Activated naive CD4-positive, alpha-beta T cell treated with Interleukin-2 at 50 U/mL for 16 hours (primary cell): ENCODE measurements around the gene ERVFRD-1.
A peak's percentile ranks its signal among the peaks of the same experiment; 100 is the strongest.

ENCODE experiments used
- DNase-seq: peaks from one replicate; pipeline ENCODE4 v3.0.0-alpha.2; 2020

ERVFRD-1 gene

GRCh38 chr6:11110921-11111768, at the start of gene ERVFRD-1:
Gene ERVFRD-1 (minus strand): TSS chr6:11111725. CDS start chr6:11105310, 6,415 bp downstream.
- DNase-seq = peak; percentile 13

GRCh38 chr6:11160199-11160598, 48.7 kb upstream of the ERVFRD-1 start:
- DNase-seq = no peak

- no peak for DNase-seq
These were observed 44.1 kb upstream of the ERVFRD-1 start for GRCh38 chr6:11155589-11155988.

GRCh38 chr6:11153447-11153846, 41.9 kb upstream of the ERVFRD-1 start:
- DNase-seq = no peak

GRCh38 chr6:11152581-11152980, 41.1 kb upstream of the ERVFRD-1 start:
- no peak for DNase-seq

- DNase-seq = no peak
These were observed 40.0 kb upstream of the ERVFRD-1 start for GRCh38 chr6:11151488-11151887.

- DNase-seq = no peak
These were observed 38.0 kb upstream of the ERVFRD-1 start for GRCh38 chr6:11149551-11149950.

GRCh38 chr6:11146117-11146826, 34.7 kb upstream of the ERVFRD-1 start:
- DNase-seq = no peak

GRCh38 chr6:11144393-11144851, 32.9 kb upstream of the ERVFRD-1 start:
- DNase-seq = peak; percentile 78

- DNase-seq = no peak
These were observed 32.2 kb upstream of the ERVFRD-1 start for GRCh38 chr6:11143394-11144371.

GRCh38 chr6:11142296-11143027, 30.9 kb upstream of the ERVFRD-1 start:
- DNase-seq = no peak

- DNase-seq = no peak
These were observed 29.8 kb upstream of the ERVFRD-1 start for GRCh38 chr6:11141295-11141694.

GRCh38 chr6:11140056-11140455, 28.5 kb upstream of the ERVFRD-1 start:
- no peak for DNase-seq

GRCh38 chr6:11139051-11139960, 27.8 kb upstream of the ERVFRD-1 start:
- no peak for DNase-seq

- no peak for DNase-seq
These were observed 25.3 kb upstream of the ERVFRD-1 start for GRCh38 chr6:11136809-11137208.

- no peak for DNase-seq
These were observed 21.8 kb upstream of the ERVFRD-1 start for GRCh38 chr6:11133281-11133680.

GRCh38 chr6:11132194-11132888, 20.8 kb upstream of the ERVFRD-1 start:
- DNase-seq = no peak

GRCh38 chr6:11130605-11131004, 19.1 kb upstream of the ERVFRD-1 start:
- no peak for DNase-seq

GRCh38 chr6:11129908-11130565, 18.5 kb upstream of the ERVFRD-1 start:
- no peak for DNase-seq

- no peak for DNase-seq
These were observed 17.1 kb upstream of the ERVFRD-1 start for GRCh38 chr6:11128608-11129007.
